Stimulated activated CD8-positive, alpha-beta memory T cell treated with anti-CD3 and anti-CD28 coated beads, Interleukin-4, amount 100 ng/mL, for 24 hours (primary cell): Measurements from ENCODE around the gene RNF151.

Experiments
- DNase-seq: peaks from one replicate; pipeline ENCODE4 v3.0.0-alpha.2; 2020; ENCODE audit warnings: low read depth

The RNF151 gene

DNA sequence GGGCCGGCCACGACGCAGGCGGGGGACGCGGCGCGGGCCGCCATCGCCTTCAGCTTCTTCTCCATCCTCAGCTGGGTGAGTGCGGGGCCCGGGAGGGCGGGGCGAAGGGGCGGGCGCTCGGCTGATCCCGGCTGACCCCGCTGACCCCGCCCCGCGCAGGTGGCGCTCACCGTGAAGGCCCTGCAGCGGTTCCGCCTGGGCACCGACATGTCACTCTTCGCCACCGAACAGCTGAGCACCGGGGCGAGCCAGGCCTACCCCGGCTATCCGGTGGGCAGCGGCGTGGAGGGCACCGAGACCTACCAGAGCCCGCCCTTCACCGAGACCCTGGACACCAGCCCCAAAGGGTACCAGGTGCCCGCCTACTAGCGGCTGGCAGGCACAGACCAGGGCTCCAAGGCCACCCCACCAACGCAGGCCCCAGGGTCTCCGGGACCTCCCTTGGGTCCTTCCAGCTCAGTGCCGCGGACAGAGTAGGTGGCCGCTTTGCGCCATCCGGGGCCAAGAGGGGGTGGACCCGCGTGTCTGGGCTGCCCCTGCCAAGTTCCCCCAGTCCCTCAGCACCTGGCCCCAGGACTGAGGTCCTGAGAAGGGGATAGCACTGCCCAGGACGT is 26.2 kb downstream of the RNF151 start:
- DNase-seq: no peak

DNA sequence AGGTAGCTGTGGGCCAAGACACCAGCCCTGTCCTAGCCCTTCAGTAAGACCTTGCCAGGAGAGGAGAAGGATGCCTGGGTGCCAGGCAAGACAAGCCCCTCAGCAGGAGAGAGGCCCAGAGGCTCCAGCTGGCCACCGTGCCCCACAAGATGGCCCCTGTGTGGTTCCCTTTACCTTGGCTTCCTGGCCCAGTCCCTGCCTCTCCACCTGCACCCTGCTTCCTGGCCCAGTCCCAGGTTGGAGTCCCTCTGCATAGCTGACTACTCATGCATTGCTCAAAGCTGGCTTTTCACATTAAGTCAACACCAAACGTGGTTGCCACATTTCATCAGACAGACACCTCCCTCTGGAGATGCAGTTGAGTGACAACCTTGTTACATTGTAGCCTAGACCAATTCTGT is 27.1 kb downstream of the RNF151 start:
- no peak for DNase-seq

DNA sequence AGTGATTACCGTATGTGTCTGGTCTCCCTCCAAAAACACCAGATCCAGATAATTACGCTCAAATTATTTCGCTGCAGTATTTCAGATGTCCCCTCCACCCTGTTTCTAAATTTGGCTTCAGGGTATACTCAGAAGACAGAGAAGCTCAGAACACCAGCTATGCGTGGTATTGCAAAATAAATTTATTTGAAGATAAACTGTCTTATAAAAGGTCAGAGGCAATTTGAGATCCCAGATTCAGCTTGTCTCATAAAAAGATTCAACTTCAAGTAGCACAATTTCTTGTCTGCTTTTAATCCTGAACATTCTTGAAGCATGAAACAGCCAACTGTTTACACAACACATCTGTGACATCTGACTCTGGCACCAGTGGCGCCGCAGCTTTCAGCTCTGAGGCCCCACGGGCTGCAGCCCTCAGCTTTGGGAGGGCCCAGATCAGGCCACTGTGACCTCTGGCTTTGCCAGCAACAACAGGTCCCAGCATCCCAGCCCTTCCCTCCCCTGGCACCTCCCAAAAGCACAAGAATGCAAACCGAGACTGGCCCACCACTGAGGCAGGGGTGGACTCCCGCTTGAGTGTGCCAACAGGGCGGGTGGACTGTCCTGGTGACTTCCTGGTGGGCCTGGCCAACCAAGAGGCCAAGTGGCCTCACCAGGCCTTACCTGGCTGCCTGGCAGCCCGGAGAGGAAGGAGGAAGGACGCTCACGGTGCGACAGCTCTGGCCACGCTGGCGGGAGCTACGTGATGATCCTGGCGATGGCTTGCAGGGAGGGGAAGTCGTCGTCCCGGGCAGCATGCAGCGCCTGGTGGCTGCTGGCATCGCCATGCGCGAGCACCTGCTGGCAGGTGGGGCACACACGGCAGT is 31.1 kb downstream of the RNF151 start:
- no peak for DNase-seq

DNA sequence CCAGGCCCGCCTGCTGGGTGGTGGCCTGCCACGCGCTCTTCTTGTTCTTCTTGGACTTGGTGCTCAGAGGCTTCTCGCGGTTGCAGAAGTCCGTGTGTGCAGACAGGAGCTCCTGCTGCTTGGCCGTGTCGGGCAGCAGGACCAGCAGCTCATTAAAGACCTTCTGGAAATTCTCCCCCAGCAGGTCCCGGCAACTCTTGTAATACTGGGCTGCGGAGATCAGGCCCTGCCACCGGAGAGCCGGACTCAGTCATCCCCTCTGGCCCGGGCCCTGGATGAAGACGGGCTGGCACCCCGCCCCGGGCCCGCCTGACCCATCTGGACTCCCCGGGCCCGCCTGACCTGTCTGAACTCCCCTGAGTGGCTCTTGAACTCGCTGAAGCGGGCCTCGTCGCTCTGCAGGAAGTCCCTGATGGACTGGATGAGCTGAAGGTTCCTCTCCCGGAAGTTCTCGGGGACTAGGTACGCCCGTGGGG is 31.7 kb downstream of the RNF151 start:
- no peak for DNase-seq

DNA sequence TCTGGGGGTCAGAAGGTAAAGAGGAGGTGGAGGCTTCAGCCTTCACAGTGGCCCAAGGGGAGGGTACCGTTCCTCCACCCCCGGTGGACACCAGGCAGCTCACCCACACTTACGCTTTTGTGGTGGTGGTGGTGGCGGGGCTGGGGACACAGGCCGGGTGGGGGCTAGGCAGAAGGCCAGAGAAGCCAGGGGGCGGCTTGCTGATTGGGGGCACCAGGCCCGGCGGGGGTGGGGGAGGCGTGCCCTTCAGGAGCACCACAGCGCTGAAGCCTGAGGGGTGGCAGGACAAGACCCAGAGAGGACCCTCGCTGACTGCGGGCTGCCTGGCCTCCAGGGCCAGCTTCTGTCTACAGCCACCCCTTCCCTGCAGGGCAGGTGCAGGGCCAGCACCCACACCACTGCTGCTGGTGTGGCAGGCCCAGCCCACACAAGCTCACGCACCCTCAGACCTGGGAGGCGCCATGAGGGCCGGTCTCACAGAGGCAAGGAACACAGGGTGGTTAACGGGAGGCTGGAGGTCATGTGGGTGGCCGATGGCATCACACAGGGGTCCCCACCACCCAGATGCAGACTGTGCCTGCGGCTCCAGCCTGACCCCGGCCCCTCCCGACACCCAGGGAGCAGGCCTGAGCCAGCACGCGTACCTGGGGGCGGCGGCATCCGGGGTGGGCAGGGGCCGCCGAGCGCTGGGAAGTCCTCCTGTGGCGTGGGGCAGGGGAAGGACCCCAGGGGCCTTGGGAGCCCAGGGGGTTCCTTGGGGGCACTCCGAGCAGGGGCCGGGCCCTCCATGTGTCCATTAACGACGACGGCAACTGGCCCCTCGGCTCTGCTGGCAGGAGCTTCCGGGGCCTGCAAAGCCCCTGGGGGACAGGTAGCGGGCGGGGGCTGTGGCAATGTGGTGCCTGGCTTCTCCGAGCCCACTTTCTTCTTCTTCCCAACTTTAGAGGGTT is 32.5 kb downstream of the RNF151 start:
- no peak for DNase-seq

DNA sequence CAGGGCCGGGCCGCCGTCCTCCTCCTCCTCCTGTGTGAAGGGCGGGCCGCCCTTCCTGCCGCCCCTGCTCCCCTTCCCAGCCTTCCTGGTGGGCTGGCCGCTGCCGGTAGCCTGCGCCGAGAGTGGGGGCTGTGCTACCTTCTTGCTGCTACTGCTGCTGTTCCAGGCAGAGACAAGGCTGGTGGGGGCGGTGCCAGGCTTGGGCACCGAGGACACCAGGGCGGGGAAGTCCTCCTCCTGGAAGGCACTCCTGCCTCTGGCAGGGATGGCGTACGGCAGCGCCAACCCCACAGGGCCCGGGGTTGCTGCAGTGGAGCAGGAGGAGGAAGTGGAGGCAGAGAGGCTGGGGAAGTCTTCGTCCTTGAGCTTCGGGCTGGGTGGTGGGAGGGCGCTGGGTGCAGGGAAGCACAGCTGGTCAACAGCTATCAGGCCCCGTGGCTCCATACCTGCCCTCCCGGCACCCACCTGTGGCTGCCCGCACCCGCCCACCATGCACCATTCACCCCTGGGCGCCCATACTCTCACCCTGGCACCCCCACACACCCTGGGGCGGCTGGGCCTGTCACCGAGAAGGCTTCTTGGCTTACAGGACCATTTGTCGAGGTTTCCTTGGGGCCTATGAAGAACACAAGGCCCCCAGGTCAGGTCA is 33.3 kb downstream of the RNF151 start:
- no peak for DNase-seq

DNA sequence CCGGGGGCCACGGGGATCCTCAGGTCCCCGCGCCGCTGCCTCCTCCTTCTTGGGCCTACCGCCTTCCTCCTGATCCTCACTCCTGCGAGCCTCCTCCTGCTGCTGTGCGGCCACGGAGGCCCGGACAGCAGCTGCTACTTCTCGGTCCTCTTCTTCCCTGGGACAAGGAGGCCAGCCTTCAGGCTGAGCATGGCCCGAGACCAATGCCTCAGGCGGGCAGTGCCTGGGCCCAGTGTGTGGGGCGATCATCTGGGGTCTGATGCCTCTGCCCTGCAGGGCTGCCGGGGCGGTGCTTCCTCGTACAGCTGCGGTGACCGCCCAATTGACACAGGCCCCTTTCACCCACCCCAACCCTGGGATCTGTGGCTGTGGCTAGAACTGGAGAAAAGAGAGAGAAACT is 34.4 kb downstream of the RNF151 start:
- no peak for DNase-seq

DNA sequence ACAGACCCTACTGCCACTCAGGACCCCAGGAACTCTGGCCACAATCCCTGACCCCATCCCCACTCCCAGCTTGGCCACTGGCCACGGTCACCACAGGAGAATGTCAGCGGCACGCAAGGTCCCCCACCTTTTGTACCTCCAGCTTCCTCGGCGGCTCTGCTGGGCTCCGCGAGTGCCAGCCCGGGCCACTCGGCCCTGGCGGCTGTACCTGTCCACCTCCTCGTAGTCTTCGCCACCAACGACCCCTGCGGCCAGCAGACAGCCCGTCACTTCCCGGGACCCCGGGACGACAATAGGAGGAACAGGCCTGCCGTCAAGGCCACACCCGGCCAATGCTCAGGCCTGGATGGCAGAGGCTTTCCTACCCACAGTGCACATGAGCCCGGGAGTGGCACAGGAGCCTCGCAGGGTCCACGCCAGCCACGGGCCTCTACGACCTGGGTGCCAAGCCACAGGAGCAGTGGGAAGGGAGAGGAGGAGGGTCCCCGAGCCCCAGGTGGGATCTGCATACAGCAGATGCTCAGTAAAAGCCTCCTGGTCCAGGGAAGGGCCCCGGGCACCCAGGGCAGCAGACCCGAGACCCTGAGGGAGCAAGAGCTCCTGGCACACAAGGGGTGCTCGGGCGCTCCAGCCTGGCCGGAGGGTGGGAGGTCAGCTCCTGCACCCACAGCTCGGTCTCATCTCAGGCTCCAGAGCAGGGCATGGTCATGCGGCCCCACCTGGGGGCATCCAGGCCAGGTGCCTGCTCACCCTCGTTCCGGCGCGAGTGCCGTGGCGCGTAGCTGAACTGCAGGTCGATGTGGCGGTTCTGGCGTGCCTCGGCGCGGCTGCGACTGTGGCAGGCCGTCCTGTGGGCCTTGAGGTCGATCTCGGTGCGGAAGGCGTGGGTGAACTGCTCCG is 35.0 kb downstream of the RNF151 start:
- DNase-seq: no peak

DNA sequence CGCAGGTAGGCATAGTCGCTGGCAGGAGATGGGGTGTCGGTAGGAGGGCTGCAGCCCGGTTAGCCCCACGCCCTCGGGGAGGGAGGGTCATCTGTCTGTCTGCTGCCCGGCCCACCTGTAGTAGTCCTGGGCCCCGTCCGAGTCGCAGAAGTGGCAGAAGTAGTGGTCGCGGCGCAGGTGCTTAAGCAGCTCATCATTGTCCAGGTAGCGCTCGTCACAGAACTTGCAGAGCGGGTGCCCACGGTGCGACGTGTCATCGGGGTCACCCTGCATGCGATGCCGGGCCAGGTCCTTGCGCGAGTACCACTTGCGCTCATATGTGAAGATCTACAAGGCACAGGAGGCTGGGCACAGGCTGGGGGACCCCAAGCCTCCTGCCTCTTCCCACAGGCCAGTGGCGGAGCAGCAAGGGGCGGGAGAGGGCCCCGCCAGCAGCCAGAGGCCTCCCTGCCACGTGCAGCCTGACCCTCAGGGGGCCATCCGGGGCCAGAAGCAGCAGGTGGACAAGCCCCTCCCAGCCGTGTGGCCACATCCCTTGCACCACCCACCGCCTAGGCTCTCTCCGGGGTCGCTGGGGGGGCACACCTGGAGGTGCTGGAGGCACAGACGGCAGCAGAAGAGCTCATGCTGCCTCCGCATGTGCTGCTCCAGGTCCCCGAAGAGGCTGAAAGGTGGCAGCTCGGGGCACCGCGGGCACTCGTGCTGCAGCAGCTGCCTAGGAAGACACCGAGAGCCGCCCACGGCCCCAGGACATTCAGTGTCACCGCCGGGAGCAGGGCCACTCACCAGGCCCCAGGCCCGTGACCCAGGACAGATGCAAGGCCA is 36.0 kb downstream of the RNF151 start:
- DNase-seq: no peak

DNA sequence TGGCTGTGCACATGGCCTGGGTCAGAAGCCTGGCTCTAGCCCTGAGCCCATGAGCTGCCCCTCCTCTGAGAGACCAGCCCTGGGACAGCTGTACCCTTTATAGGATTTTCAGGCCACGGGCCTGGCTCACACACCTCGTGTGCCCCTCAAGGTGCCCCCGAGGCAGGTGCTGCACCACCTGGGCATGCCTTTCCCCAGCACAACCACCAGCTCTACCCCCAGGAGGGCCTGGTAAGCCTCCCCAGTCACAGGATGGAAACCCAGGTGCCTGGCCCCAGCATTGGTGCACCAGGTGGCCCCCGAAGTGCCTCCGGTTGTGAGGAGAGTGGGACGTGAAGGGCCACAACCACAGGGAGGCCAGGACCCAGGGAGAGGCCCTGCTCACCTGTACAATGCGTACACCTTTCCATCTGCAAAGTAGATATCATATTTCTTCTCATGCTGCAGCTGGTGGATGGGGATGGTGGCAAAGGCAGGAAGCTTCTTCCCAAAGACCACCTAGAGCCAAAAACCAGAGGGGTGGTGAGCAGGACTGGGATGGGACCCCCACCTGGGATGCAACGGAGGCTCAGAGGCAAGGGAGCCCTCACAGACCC is 36.7 kb downstream of the RNF151 start:
- no peak for DNase-seq

DNA sequence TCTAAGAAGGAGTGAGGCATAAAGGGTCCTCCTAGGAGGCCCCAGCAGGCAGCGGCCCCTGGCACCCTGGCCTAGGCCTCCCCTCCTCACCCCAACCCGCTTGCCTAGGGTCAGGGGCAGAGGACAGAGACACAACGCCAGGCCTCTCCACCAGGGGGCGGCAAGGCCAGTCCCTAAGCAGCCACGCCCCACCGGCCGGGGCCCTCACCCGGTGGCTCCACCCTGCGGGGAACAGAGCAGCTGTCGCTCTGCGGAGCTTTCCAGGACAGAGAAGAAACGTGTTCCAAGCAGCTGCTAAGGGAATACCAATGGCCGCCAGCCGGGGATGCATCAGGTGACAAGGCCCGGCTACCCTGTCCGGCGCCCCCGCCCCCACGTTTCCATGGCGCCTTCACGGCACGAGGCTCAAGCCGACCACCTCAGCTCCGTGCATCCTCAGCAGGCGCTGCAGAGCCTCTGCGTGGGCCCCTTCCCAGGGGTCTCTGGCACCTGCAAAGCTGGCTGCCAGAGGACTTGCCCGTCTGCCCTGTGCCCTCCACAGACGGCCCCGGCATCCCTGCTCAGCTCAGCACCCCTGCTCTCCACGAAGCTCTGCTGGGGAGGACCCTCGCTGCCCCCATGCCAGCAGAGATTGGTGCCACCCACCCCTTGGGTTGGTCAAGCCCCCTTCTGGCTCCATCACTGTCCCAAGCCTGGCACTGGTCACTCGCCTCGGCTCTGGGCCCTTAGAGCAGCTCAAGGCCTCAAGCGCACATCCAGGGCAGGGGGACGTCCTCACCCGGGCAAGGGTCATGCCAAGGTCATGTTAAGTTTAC is 37.4 kb downstream of the RNF151 start:
- DNase-seq: peak; percentile 84

DNA sequence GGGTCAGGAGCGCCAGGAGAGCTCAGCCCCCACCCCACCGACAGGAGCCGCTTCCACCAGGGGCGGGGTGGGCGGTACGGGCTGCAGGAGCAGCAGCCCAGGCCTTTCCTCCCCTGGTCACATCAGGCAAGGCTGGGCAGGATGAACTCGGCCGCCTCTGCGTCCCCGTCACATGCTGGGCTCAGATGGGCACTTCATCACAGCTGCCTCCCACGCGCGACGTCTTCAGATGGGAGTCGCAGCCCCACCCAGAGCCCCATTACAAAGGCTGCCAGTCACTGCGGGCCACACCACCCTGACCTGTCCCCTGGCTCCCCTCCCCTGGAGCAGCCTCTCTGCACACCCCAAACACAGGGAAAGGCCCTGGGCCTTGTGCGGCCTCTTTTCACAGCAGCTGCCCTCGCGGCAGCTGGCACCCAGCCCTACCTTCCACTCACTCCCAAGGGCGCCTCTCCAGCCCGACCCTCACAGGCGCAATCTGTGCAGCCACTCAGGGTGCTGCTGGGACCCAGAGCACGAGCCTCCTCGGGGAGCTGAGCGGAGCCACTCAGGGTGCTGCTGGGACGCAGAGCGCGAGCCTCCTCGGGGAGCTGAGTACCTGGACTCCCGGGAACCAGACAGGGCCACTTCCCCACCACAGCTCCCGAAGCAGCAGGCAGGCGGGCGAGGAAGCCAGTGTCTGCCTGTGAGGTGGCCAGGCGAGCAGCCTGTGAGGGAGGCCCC is 38.3 kb downstream of the RNF151 start:
- DNase-seq: no peak

DNA sequence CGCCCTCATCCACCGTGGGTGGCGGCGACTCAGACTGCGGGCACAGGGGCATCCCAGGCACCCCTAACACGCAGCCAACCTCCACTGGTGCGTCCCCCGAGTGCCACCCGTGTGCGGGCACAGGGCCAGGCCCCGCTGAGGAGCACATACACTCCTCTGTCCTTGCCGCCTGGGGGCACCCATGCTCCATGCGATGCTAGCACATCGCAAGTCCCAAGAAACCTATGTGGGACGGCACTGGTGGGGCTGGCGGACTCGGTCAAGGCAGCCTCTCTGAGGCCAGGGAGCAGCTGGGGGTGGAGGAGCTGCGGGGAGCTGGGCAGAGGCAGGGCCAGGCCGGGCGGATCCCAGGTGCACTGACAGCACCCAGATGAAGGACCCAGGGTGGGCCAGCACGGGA is 39.0 kb downstream of the RNF151 start:
- DNase-seq: no peak

DNA sequence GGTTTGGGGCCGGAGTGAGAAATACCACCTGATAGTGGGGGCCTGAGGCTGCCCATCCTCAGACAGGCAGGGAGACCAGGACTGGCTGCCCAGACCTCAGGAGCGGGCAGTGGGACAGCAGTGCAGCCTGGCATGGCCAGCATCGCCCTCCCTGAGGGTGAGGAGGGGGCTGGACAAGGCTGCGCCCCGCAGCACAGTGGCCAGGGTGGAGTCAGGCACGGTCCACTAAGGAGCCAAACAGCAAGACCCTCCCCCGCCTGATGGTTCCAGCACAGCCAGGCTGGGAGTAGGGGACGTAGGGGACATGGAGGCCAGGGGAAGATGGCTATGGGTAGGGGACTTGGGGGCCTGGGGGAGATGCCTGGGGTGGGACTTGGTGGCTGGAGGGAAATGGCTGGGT is 39.7 kb downstream of the RNF151 start:
- DNase-seq: no peak

DNA sequence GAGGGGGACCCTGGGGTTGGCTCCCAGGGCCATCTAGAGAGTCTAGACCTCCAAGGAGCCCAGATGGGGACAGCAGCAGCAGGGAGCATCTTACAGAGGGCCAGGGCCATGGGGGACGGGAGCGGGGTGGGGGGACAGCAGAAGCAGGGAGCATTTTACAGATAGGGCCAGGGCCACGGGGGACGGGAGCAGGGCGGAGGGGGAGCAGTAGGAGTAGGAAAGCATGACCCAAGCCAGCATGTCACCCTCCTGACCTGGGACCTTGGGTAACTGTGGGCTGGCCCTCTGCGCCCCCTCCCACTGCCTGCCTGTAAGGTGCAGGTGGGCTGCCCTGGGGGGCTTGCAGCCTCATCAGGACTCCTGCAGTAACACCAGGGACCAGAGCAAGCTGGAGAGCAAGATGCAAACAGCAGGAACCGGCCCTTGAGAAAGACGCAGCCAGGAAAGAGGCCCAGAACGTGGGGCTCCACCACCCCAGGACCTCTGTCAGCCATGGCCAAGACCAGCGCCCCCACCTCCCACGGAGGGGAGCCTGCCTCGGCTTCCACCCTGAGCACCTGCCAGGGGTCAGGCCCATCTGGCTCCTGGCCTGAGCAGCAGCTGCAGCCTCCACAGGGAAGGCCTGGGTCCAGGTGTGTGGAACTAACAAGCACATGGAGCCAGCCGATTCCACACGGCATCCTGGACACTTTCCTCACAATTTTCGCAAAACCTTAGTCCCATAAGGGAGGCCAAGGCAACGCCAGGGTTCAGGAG is 40.6 kb downstream of the RNF151 start:
- DNase-seq: no peak

DNA sequence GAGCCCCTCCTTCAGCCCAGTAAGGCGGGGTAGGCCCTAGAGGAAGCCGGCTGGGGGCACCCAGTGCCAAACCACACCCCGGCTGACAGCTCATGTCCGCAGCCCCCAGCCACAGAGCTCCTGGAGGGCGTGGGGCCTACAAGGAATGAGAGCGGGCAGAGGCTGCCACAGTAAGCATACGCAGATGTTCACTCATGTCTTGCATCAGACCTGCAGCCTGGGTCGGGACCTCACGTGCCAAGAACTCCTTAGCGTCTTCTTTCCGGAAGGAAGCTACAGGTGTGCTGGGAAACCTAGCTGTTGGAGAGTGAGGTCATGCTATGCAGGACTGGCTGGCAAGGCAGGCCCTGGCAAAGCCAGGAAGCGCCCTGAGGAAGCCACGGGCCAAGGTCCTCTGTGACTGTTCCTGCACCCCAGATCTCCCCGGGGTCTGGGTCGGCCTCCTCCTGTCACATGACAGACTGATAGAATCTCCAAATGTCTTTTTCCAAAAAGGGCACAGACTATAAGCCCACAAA is 41.4 kb downstream of the RNF151 start:
- DNase-seq: no peak

DNA sequence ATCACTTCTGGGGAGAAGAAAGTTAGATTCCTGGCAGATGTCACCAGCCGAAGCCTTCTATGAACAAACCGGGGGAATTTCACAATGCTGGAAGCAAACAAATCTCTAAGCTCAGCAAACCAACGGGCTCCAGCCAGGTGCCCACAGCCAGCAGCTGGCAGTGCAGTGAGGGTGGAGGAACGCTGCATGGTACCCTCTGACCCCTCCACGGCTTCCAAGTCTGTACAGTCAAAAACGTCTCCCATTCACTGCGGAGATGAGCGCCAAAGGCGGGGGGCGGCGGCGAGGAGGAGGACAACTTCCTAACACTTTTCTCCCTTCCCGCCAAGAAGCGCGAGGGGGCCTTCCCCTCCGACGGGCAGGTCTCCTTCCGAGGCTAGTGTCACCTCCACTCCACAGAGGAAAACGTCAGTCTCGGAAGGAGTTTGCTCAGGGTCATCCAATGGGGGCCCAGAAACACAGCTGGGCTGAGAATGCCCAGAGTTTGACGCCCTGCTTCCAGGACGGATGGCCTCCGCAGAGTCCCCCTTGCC is 42.0 kb downstream of the RNF151 start:
- no peak for DNase-seq
